ENCODE results near the gene PRDM12. TPM values are rescaled to one million over a fixed set of nuclear protein-coding genes. Genes with fewer than 3 reads are reported as not detected.

PRDM12 gene
- total RNA-seq, 1 donor from 2014 or later = not detected

DNA sequence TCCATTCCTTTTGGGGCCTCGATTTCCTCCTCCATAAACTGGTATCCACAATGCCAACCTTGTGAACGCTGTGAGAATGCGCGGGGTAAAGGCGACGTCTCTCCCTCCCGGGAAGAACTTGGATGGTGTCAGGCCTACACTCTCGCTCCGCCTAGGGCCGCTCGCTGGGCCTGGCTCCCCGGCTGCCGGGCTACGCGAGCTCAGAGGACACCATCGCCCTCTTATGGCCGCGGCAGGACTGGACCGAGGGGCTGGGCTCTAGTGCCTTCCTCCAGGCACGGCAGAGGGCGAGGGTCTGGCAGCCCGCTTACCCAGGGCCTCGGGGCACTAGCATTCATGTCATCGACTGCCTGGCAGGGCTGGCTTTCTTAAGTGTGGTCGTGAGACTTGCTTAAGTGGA, 27.9 kb downstream of the PRDM12 start:
- no peak for ATAC-seq

DNA sequence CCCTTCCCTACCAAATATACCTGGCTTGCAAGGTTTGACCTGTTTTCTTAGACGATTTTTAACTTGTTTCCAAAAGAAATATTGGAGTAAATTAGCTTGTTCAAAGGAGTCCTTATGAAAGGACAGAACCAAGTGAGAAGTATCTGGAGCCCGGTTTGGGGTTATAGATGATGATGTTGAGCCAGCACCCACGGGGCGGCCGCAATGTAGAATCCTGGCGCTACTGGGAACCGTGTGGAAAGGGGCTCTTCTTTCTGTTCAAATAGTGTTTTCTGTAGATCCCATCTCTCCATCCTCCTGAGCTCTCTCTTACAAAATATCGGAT, 28.7 kb downstream of the PRDM12 start:
- no peak for ATAC-seq

DNA sequence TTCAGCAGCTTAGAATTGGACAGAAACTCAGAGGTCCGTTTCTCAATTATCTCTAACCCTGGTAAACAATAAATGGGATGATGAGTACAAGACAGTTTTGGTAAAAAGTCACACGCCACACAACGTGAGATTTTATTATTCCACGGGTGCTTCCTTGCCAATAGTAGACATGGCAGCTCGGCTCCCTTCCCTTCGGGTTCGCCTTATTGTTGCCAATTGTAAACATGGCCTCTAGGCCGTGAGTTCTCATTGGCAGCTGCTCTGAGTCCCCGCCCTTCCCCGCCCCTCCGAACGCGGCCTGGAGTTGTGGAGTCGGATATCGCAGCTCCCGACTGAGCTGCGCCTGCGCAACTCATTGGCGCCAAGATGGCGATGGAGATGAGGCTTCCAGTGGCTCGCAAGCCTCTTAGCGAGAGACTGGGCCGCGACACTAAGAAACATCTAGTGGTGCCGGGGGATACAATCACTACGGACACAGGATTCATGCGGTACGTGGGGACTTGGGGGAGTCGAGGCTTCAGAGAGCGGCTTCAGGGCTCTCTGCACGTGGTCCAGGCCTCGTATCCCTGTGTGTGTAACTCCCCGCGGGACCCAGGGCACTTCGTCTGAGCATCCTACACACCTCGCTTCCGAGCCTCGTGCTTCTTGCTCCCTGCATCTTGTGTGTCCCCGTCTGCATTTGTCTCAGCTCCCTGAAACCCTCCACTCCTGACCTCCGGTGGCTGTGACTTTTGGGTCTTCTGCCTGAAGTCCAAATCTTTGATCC, 29.2 kb downstream of the PRDM12 start, which contains the start of gene EXOSC2:
TSS of gene EXOSC2 (plus strand) at position 355 of the 766 bp plus-strand sequence. CDS start at position 367, 12 bp downstream.
- peak; percentile 91 for ATAC-seq

DNA sequence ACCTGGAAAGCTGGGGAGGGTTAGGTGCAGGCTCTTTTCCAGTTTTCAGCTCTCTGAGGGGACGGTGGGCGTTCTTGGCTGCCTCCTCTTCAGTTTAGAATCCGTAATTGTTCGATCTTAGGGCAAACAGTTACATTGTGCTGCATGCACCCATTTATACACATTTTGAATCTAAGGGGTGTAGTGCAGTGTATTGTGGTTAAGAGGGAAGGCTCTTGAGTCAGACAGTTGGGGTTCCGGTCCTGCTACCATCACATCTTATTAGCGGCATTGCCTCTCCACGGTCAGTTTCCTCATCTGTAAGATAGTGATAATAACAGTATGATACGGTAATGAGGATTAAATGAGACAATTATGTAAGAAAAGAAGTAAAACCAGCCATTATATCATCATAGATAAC, 29.8 kb downstream of the PRDM12 start:
- no peak for ATAC-seq

DNA sequence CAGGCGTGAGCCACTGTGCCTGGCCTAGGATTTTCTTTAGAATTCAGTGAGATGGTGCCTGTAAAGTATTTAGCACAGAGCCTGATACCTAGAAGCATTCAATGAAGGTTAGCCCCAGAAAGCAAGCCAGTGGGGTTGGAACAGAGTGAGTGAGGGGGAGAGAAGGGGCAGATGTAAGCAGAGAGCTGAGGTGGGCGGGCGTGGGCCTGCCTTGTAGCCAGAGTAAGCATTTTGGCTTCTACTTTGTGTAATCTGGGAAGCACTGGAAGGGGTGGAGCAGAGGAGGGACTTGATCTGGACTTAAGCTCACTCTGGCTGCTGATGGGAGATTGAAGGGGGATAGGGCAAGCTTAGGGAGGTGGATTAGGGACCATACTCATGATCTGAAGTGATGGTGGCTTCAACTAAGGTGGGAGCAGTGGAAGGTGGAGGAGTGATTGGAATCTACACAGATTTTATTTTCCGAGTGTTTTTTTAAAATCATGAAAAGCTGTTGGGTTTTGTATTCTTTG, 31.8 kb downstream of the PRDM12 start:
- no peak for ATAC-seq

DNA sequence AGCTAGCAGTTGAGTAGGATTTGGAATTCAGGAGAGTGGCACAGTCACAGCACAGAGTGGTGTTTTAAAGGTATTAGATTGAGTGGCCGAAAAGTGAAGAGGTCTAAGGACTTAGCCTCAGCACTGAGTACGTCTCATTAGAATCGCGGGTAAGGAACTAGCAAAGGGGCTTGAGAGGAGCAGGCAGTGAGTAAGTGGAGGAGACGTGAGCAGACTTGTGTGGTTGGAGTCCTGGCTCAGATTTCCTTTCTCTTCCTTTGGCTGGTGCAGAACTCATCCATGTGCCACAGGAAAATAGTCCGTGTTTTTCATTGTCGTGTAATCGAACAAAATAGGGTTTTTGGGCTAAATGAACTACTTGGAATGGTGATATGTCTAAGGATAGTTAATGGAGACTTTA, 32.6 kb downstream of the PRDM12 start:
- ATAC-seq = no peak

DNA sequence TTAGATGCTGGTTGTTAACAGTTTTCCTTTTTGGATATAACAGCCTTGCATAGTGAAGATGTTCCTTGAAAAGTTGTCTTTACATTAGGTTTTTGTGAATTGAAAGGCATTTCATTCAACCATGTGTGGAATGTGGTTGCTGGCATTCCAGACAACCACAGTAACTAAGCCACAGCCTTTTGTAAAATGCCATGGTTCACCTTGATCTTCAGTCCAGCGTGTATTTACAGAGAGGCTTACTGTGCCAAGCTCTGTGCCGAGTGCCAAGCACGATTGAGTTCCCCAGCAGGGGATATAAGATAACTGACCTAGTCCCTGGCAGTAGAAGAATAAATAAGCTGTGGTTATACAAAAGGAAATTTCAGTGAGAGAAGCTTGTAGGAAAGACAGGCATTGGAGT, 34.1 kb downstream of the PRDM12 start:
- no peak for ATAC-seq

DNA sequence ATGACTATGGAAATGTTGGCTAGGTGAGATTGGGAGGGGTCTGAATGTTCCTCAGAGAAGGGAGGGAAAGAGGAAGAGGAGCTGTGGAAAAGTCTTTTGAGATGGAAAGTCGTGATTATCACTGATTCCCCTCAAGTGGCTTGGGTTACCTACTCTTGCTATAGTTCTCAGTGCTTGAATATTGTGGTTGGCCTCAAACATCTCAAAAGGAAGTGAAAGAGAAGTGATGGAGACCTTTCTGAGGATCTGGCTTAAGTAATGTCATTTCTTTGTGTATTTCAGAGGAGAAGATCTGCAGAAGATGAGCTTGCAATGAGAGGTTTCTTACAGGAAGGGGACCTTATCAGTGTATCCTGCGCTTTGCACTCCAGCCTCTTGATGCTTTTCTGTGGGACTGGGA, 34.7 kb downstream of the PRDM12 start:
- no peak for ATAC-seq

DNA sequence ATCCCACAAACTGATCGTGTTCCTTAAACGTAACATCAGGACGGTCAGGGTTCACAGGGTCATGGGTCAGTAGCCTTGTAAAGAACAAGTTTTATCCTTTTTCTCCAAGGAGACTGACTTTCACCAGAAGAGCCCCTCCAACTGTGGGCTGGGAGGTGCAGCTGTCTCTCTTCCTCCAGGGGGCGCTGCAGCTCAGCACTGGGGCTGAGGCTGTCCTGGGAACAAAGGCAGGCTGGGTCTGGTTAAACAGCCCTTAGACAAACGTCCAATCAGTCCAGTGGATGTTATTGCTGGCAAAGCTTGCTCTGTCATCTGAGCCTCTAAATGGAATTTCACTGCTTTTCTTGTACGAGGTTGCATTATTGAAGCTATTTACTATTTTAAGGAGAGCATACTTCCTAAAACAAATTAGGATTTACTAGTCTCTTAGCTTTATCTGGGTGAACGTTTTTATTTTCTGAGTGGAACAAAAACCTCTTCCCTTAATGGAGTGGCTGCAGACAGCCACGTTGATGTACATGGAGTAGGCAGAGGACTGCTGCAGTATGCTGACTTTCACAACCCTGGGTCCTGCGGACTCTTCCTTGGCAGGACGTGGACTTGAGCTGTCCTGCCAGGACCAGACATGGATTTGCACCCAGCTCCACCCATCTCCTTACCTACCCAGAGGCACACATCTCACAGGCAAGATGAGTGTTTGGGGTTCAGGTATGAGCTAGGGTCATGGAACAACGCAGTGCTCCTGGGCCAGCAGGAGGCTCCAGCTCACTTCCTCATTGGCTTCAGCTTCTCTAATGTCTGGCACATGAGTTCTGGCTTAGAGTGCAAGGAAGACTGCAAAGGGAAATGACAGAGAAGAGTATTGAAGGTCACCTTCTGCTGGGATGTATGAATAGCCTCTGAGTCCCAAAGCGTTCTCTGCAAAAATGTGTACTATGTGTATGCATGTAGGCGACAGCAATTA, 36.9 kb downstream of the PRDM12 start:
- peak; percentile 74 for ATAC-seq

DNA sequence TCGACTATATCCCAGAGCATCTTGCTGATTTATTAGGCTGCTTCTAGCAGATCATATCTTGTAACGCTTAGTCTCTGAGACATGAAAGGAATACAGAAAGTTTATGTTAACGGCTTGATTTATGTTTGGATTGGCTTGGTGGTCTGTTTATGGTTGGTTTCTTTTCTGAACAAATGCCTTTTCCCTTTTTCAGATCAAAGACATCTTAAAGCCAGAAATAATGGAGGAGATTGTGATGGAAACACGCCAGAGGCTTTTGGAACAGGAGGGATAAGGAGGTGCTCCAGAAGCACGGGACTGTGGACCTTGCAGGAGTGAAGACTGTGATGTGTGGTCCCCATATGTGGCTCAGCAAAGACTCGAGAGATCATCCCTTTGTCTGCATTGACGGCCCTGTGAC, 39.1 kb downstream of the PRDM12 start:
- no peak for ATAC-seq

DNA sequence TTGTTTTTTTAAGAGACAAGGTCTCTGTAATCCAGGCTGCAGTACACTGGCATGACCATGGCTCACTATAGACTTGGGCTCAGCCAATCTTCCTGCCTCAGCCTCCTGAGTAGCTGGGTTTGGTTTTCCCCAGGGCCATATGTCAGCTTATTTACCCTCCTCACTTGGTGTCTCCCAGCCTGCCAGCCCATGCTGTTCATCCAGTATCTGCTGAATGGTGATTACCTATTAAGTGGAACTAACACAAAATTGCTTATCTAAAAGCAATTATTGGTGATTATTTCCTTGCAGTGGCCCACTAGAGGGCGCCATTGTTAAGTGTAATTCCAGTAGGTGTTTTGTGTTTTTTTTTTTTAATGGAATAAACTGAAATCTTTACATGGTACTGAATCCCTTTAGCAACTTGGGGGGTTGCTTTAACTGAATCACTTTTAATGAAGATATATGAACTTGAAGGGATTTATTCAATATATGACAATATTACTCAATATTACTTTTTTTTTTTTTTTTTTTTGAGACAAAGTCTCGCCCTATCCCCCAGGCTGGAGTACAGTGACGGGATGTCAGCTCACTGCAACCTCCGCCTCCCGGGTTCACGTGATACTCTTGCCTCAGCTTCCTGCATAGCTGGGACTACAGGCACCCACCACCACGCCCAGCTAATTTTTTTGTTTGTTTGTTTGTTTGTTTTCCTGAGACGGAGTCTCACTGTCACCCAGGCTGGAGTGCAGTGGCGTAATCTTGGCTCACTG, 43.0 kb downstream of the PRDM12 start:
- peak; percentile 32 for ATAC-seq

DNA sequence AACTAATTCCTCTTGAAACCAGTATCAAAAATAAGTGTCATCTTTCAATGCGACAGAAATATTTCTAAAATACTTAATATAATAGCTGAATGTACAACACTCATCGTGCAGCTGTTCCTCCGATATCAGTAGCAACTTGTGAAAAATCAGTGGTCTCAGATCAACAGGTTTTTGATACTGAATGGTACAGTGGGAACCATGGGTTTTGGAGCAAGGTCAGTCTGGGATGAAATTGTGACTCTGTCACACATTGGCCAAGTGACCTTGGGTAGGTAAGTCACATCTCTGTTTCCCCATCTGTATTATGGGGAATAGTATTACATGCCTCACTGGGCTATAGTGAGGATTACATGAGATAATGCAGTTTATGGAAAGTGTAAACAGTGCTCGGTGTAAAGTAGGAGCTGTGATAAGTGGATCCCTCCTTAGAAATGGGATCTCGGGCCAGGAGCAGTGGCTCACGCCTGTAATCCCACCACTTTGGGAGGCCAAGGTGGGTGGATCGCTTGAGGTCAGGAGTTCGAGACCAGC, 46.5 kb downstream of the PRDM12 start:
- ATAC-seq = no peak

DNA sequence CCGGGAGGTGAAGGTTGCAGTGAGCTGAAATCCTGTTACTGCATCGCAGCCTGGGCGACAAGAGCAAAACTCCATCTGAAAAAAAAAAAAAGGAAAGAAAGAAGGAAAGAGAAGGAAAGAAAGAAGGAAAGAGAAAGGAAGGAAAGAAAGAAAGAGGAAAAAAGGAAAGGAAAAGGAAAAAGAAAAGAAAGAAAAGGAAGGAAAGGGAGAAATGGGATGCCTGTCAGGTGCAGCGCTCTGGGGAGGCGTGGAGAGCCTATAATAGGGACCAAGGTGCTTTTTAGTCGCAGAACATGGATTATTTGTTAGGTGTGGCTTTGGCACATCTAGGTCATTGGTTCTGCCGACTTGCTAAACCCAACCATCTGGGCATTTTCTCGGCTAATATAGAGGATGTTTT, 47.1 kb downstream of the PRDM12 start:
- ATAC-seq = no peak

DNA sequence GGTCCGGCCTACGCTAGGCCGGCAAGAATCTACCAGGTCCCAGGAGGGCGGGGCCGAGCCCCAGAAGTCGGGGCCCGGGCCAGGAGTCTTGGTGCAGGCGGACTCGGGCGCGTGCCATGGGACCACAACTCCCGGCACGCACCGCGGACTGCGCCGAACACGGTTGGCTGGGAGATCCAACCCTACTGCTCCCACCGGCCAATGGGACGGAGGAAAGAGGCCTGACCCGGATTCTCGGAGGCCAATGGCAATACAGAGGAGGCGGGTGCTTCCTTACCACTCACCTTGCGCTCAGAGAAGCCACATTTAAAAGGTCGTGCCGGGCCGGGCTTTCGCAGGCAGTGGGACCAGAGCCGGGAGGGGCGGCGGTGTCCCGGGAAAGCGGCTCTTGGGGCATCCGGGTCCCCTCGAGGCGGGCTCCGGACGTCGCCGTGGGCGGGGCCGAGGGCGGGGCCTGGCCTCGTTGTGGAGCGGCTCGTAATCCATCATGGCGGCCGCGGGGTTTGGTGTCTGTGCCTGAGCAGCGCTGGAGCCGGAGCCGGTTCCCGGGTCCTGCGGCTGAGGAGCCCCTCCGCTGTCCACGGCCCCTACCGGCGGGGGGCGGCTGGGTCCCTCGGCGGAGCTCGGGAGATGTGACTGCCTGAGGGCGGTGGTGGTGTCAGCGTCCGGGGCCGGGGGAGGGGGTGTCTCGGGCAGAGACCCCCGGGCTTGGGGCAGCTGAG, 48.3 kb downstream of the PRDM12 start:
- peak; percentile 98 for ATAC-seq

DNA sequence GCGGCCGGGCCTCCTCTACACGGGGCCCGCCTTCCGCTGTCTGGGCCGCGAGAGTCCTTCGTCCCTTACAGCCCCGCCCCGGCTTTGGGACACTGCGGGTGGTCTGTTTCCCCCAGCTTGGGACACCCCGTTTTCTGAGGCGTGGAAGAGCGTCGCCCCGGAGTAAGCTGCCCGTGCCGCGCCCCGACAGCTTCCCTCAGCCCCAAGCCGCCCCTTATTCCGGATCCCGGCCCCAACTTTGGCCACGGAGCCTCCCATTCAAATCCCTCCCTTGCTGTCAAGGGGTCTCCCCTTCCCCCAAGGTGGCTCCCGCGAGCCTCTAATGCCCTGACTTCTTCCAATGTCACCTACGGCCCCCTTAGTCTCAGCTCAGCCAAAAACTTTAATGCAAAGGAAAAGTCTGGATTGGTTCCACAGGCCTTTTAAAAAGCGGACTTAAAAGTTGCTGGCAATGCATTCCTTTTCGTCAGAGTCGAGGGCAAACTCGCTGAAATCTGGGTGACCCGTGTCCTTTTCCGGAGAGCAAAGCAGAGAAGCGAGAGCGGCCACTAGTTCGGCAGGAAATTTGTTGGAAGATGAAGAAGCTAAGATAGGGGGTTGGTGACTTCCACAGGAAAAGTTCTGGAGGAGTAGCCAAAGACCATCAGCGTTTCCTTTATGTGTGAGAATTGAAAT, 49.0 kb downstream of the PRDM12 start:
- peak; percentile 12 for ATAC-seq

DNA sequence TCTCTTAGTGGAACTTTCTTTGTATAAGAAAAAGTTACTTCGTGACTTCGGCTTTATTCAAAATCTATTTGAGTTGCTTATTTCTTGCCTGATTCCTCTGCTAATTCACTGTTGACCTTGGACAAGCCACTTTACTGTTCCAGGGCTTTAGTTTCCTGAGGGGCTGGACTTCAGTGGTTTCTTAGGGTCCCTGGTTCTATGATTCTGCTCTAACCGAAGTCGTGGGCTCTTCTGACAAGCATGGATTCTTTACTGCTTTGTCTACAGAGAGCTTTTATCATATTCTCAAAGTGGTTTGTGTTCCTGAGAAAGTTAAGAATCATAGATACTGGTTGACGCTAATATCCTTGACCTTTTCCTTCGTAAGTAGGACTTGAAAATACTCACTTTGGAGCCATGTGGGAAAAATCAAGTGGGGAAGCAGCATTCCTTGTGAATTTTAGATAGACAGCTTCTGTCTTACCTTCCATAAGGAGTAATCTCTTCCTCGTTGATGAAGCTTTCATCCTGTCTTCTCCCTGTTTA, 50.3 kb downstream of the PRDM12 start:
- no peak for ATAC-seq

DNA sequence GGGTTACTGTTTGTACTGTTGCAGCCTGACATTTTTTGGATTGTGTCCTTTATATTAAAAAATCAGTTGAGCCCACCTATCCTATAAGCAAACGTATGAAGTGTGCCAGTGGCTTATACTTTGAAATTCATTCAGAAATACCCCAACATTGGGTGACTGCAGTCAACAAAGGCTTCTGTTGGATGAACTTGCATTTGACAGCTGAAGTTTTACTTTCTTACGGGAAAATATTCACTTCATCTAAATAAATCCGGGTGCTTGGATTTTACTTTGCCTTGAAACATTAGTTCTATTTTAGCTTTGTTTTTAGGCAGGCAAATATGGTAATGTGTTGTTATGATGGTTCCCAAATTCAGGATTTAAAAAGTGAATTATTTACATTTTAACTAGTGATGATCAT, 50.9 kb downstream of the PRDM12 start:
- no peak for ATAC-seq

DNA sequence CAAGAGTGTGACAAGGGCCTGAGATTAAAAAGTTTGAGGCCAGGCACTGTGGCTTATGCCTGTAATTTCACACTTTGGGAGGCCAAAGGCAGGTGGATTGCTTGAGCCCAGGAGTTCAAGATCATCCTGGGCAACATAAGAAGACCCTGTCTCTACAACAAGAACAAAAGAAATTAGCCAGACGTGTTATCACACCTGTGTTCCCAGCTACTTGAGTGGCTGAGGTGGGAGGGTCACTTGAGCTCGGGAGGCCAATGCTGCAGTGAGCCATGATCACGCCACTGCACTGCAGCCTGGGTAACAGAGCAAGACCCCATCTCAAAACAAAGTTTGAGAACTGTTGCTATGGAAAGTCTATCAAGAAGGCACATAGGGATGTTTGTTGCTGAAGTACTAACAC, 54.2 kb downstream of the PRDM12 start:
- no peak for ATAC-seq

DNA sequence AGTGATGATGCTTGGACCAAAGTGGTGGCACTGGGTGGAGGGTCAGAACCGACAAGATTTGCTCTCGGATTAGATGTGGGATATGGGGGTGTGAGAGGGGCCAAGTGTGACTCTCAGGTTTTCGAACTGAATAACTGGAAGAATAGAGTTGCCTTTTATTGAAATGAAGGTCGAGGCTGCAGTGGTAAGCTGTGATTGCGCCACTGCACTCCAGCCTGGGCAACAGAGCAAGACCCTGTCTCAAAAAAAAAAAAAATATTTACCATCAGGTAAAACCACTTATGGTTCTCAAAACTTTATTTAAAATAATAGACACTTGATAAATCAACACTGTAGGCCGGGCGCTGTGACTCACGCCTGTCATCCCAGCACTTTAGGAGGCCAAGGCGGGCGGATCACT, 56.4 kb downstream of the PRDM12 start:
- ATAC-seq = no peak

DNA sequence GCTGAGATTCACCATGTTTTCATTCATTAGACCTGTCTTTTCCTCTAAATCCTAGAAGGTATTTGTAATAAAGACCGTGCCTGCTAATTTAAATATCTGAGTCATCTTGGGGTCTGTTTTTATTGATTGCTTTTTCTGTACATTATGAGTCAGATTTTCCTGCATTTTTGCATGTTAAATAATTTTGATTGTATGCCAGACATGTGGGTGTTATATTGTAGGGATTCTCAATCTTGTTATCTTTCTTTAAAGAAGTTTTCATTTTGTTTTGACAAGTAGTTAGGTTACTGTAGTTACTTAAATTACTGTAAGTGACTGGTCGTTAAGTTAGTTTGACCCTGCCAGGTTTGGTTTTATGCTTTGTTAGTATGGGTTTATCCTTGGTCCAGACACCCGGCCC, 64.3 kb downstream of the PRDM12 start:
- no peak for ATAC-seq

DNA sequence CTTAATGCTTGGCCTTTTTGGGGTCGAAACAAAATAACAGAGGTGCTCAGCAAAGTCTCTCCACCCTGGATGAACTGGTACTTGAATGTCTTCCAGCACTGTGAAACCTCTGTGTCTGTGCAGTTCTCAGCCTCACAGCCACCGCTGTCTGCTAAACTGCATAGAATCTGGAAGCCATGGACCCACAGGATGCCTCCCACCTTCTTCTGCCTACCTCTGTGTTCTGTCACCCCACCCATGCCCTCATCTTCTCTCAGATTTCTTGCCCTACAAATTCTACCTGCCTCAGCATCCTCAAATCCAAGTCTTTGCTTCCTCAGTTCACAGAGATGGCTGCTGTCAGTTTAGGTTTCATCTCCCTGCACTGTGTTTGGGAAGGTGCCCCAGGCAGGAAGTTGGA, 64.8 kb downstream of the PRDM12 start:
- ATAC-seq = no peak

All from esophagus mucosa (tissue), 1 donor.